GM21576 (cell line): Measurements from ENCODE around the gene KLRF1.
"Not testable (repeated sequence)": the region's sequence is repeated elsewhere in the genome, so short reads cannot be mapped to it uniquely, and the experiment has no call there.

ENCODE experiments used
- ATAC-seq: cut with Tn5 transposase; IDR thresholded peaks from one replicate; pipeline ENCODE4 v1.9.1; 2021; ENCODE audit warnings: mild to moderate bottlenecking, moderate library complexity; ENCODE audit not compliant: unreplicated experiment

The KLRF1 gene

DNA sequence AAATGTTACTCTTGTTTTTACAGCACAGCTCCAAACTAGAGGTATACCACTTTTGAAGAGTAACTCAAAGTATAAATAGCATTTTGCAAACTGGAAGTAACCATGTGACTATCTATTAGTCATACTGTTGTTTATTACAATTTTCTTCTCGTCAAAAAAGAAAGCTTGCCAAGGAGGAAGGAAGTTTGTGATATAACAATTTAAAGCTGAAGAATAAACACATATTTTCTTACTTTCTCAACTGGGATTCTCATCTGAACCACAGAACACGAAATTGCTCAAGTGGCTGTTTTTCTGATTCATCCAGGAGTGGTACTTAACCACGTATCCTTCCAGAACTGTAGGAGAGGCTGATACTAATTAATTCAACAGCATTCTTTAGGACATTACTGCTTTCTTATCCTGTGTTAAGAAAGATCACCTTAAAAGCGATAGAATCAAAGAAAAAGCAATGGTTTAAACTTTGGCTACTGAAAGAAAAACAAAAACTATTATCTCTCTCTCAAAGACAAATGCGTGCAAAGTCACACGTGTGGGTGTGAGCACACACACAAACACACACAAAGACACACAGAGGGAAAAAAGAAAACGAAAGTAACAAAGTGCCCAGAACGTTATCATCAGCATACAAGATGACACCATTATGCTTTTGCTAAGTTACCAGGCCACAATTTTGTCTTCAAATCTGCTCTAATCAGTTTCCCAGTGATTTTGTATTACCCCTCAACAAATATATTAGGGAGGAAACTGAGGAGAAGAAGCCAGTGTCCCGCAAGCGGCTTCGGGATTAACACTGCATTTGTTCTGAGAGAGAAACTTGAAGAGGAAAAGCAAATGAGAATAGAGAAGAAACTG is 42.3 kb downstream of the KLRF1 start, which contains the start of gene CLEC2B:
CLEC2B (minus strand) TSS at position 48 of the 855 bp plus-strand sequence.
- ATAC-seq = peak; percentile 36

DNA sequence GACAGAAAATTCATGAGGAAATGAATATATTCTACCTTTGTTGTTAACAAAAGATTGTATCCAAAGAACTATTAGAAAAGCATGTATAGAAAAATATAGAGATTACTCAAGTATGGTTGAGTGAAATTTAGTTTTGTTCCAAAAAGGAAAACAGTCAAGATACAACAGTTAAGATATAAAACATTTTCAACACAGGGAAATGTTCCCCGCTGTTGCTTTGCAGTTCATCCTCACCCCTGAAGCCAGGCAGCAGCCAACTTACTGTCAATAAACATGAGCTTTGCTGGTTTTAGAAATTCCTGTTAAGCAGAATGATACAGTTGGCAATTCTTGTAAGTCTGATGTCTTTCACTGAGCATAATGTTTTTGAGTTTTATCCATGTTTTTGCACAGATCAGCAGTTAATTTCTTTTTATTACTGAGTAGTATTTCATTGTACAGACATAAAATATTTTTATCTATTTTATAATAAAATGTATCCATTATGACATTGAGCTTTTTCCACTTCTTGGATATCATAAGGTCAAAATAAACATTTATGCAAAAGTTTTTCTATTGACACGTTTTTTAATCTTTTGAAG is 43.1 kb downstream of the KLRF1 start:
- ATAC-seq = no peak

DNA sequence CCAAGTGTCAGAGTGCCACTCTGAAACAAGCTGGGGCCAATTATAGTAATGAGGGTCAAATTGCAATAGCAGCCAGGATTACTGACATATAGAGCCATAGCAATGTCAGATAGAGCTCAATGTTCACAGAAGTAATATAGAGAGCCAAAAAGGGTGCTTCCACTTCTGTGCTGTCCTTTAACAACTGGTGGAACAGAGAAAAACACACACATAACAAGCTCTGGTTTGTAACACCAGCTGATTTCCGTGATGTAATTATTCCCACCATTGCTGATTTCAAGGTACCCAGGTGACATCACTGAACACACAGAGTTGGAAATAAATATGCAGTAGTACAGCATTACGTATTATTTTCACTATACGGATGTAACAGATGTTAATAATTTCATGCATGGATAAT is 44.9 kb downstream of the KLRF1 start:
- no peak for ATAC-seq

DNA sequence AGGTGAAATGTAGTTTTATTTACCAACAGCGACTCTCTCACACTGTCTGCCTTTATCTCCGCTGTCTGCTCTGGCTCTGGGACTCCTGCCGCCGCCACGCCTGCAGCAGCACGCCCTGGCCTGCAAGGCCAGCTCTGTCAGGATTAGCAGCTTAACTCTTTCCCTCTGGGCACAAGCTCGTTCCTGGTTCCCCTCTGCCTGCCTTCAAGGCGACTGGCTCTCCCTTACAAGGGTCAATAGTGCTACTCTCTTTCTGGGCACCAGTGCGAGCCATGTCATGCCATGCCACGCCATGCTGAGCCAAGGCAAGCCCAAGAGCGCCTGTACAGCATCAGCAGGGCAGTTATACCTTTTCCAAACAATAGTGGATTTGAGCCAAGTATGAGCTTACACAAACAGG is 45.5 kb downstream of the KLRF1 start:
- no peak for ATAC-seq

DNA sequence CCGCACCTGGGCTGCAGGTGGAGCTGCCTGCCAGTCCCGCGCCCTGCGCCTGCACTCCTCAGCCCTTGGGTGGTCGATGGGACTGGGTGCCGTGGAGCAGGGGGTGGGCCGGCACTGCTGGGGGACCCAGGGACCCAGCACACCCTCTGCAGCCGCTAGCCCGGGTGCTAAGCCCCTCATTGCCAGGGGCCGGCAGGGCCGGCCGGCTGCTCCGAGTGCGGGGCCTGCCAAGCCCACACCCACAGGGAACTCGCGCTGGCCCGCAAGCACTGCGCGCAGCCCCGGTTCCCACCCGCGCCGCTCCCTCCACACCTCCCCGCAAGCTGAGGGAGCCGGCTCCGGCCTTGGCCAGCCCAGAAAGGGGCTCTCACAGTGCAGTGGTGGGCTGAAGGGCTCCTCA is 48.8 kb downstream of the KLRF1 start:
- not testable (repeated sequence) for ATAC-seq

DNA sequence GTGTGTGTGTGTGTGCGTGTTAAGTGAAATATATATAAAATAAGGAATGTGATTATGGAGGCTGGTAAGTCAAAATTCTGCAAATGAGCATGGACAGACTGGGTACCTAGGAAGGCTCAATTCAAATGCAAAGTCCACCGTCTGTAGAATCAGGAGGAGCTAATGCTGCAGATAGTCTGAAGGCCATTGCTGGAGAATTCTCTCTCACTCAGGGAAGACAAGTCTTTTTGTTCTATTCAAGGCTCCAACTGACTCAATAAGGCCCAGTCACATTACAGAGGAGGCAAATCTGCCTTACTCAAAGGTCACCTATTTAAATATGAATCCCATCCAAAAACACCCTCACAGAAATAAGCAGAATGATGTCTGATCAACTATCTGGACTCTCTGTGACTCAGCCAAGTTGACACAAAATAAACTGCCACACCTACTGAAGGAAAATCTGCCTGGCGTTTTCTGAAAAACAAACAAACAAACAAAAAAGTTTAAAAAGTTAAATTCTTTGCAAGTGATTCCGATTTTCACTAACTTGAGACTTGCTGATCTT is 53.3 kb downstream of the KLRF1 start:
- ATAC-seq = no peak

DNA sequence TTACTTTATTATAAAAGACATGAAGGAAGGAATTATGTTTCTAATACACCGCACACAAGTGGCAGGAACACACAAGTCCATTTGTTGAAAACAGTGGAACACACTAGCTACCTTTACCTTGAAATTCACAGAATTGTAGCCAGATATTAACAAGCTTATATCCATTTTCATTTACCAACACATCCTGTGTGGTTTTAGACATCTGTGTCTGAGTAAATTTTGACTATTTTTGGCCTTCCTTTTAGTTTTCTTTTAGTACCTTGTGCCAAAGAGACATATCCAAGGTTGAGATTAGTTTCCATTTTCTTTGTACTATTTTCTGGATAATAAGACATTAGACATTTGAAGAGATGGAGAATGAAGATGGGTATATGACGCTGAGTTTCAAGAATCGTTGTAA is 54.0 kb downstream of the KLRF1 start, which contains the start of gene KLRF2:
KLRF2 (plus strand) TSS at position 244 of the 400 bp plus-strand sequence; CDS start at position 351, 107 bp downstream.
- ATAC-seq = no peak

DNA sequence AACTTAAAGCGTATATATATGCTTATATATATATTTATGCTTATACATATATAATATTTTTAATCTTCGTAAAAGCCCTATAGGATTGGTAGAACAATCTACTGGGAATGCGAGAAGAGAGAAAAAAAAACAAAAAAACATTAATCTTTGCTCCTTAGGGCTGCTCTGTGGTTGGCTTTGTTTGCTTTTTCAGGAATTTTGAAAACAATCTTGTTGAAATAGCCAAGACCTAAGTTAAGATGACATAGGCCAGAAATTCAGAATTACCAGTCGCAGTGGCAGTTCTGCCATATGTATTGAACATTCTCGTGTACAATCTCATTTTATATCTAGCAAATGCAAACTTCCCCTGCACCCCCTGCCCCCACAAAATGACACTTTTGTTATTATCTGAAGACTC is 54.7 kb downstream of the KLRF1 start:
- no peak for ATAC-seq

DNA sequence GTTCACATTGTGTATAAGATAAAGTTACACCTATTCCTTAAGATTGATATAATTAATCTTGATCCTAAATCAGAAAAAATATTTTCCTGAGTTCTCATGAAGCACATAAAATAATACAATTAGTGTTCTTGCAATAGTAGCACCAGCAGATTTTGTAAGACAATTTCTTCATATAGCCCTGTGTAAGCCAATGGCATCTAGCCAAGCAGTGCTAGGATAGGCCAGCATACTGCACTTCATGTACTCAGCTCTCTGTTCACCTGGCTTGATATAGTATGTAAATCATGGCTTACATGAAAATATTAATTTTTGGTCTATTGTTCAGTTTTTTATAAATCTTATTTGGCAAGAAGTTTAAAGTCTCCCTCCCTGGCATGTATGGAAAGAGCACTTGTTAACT is 55.9 kb downstream of the KLRF1 start:
- no peak for ATAC-seq

DNA sequence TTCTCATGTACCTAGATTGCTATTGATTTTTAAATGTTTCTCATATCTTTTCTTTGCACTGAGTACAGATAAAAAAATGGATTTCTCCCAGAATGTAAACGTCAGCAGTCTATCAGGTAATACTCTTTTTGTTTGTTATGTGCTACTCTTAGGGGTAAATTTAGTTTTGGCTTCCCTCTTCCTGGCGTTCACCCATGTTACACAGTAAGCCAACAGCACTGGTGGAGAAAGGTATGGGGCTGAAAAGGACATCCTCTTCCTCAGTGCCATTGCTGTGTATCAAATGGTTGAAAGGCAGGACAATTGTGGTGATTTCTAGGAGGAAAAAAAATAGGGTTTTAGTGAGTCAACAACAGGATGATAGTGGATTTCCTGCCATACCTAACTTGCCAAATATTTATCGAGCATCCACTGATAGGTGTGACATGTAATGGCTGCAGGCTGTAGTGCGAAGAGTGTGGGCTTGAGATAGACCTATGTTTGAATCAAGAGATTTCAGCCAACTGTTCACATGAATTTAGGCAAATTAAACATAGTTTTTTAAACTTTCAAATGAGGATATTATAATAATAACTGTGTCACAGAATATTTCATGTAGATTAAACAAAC is 61.5 kb downstream of the KLRF1 start:
- ATAC-seq = no peak
